Thoracic aorta (tissue), 2 donors: Measurements from ENCODE around the gene CD300A. TPM values are rescaled to one million over a fixed set of nuclear protein-coding genes. Genes with fewer than 3 reads are reported as not detected.

Source experiments
- ATAC-seq: fragments of 150-250 bp; one replicate; pipeline ENCODE4 v1.8.0; 2017; ENCODE audit warnings: low read depth; ENCODE audit not compliant: insufficient number of reproducible peaks, low FRiP score
- DNase-seq: peaks from one replicate; pipeline ENCODE4 v3.0.0-alpha.2; 2020; ENCODE audit warnings: low spot score
- H3K27ac ChIP-seq, 2 donors: fragments of 200-600 bp; sonication (generic); 1 replicate in 1 of 2; 2 replicates in 1 of 2; pipeline ENCODE4 v1.5.1; 2016; ENCODE audit warnings: mild to moderate bottlenecking in 2 of 2, moderate library complexity in 2 of 2
- H3K27me3 ChIP-seq: fragments of 200-600 bp; sonication (generic); replicated peaks from 2 replicates; pipeline ENCODE4 v1.6.0; 2016; ENCODE audit warnings: mild to moderate bottlenecking; ENCODE audit not compliant: insufficient read depth
- H3K36me3 ChIP-seq: fragments of 200-600 bp; sonication (generic); one replicate; pipeline ENCODE4 v1.5.1; 2016
- H3K4me1 ChIP-seq, 2 donors: fragments of 200-600 bp; sonication (generic); 1 replicate in 1 of 2; 2 replicates in 1 of 2; pipeline versions ENCODE4 v1.5.1 to v1.6.0; 2016; ENCODE audit warnings: low read depth in 2 of 2, mild to moderate bottlenecking in 1 of 2; ENCODE audit not compliant: control insufficient read depth in 1 of 2
- H3K4me3 ChIP-seq: fragments of 200-600 bp; sonication (generic); 2 replicates; pipeline ENCODE4 v1.5.1; 2016; ENCODE audit warnings: mild to moderate bottlenecking
- H3K9me3 ChIP-seq: fragments of 200-600 bp; sonication (generic); 2 replicates; pipeline ENCODE4 v1.5.1; 2016
- total RNA-seq, 2 donors: library from RNA; depleted of rRNA; stranded (reverse); fragments of >200 nt; gene quantifications; one replicate each; pipeline versions ENCODE4 v1.1.0 to v1.2.3, GENCODE V29; 2016
- TF ChIP-seq, protein P1 (sequence below): fragments of 200-600 bp; sonication (generic); IDR thresholded peaks from one replicate; pipeline ENCODE4 v1.5.1; 2019; ENCODE audit warnings: antibody characterized with exemption

Gene CD300A
- total RNA-seq, 2 donors from 2014 or later, result 7.7 to 8.0 TPM

DNA sequence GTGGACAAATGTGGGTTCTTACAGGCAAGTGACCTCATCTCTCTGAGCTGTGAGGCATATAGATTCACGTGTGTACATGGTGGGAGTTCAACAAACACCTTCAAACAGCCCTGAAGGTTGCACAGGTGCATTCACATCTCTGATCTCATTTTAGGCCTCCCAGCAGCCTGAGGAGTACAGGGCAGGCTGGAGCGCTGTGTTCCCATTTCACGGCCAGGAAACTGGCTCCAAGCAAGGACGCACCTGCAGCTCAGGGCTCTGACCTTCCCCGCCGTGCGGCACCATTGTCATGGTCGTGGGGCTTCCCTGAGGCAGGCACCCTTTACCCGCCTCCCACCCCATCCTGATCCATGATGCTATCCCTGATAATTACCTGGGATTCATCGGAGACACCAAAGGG lies 4.8 kb upstream of the CD300A start:
- Histone ChIP-seq H3K4me1 (peaks cover 8 to 11% of the 10 kb centered on the region in 2 donors), H3K36me3 (no peaks in the 10 kb centered on the region), H3K4me3 (no peak overlapping the region), H3K27ac (no peak overlapping the region), H3K9me3 (no peaks in the 10 kb centered on the region), H3K27me3 (no peaks in the 10 kb centered on the region)
- DNase-seq (no peak), ATAC-seq (no peak)
- TF ChIP-seq, protein P1, sequence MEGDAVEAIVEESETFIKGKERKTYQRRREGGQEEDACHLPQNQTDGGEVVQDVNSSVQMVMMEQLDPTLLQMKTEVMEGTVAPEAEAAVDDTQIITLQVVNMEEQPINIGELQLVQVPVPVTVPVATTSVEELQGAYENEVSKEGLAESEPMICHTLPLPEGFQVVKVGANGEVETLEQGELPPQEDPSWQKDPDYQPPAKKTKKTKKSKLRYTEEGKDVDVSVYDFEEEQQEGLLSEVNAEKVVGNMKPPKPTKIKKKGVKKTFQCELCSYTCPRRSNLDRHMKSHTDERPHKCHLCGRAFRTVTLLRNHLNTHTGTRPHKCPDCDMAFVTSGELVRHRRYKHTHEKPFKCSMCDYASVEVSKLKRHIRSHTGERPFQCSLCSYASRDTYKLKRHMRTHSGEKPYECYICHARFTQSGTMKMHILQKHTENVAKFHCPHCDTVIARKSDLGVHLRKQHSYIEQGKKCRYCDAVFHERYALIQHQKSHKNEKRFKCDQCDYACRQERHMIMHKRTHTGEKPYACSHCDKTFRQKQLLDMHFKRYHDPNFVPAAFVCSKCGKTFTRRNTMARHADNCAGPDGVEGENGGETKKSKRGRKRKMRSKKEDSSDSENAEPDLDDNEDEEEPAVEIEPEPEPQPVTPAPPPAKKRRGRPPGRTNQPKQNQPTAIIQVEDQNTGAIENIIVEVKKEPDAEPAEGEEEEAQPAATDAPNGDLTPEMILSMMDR, result no peak

DNA sequence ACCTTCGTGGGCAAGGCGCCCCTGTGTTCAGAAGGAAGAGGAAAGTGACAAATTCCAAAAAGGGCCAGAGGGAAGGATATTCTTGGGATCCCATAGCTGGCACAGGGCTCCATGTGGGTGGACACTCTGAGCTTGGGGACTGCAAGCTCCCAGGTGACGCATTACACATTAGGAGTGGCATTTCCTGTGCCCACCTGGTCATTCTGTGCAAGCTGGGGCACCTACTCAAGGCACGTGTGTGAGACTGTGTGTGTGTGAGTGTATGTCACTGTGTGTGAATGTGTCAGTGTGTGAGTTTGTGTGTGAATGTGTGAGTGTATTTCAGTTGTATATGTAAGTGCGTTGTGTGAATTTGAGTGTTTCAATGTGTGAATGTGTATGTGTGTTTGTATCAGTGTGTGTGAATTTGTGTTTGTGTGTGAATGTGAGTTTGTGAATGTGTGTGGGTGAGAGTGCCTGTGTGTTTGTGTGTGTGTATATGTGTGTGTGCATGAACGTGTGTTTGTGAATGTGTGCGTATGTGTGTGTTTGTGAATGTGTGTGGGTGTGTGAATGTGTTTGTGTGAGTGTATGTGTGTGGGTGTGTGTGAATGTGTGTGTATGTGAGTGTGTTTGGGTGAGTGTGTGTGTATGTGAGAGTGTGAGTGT lies 1.6 kb upstream of the CD300A start:
- peaks cover 2 to 3% of the 10 kb centered on the region in 2 donors for H3K4me1 ChIP-seq
- no peak overlapping the region for H3K4me3 ChIP-seq
- H3K36me3 ChIP-seq, result no peaks in the 10 kb centered on the region
- TF ChIP-seq, protein P1, result no peak
- no peak overlapping the region for H3K27ac ChIP-seq
- no peak for ATAC-seq
- no peaks in the 10 kb centered on the region for H3K9me3 ChIP-seq
- peaks cover 3% of the 10 kb centered on the region for H3K27me3 ChIP-seq
- DNase-seq, result no peak

DNA sequence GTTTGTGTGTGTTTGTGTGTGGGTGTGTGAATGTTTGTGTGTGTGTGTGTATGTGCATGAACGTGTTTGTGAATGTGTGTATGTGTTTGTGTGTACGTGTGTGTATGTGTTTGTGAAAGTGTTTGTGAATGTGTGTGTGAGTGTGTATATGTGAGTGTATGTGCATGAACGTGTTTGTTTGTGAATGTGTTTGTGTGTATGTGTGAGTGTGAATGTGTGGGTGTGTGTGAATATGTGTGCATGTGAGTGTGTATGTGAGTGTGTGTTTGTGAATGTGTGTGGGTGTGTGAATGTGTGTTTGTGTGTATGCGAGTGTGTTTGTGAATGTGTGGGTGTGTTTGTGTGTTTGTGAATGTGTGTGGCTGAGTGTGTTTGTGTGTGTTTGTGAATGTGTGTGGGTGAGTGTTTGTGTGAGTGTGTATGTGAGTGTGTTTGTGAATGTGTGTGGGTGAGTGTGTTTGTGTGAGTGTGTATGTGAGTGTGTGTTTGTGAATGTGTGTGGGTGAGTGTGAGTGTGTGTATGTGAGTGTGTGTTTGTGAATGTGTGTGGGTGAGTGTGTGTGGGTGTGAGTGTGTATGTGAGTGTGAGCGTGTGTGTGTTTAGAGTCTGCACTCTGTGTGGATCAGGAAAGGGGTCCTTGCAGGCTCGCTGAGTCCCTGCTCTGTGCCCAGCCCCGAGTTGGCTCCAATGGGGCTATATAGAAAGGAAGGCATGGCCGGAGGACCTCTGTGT lies 890 bp upstream of the CD300A start:
- no peak overlapping the region for H3K27ac ChIP-seq
- TF ChIP-seq, protein P1, result no peak
- peaks cover 3% of the 10 kb centered on the region for H3K27me3 ChIP-seq
- H3K4me3 ChIP-seq, result no peak overlapping the region
- peaks cover 2 to 3% of the 10 kb centered on the region in 2 donors for H3K4me1 ChIP-seq
- no peak for ATAC-seq
- no peaks in the 10 kb centered on the region for H3K36me3 ChIP-seq
- H3K9me3 ChIP-seq, result no peaks in the 10 kb centered on the region
- DNase-seq, result no peak

DNA sequence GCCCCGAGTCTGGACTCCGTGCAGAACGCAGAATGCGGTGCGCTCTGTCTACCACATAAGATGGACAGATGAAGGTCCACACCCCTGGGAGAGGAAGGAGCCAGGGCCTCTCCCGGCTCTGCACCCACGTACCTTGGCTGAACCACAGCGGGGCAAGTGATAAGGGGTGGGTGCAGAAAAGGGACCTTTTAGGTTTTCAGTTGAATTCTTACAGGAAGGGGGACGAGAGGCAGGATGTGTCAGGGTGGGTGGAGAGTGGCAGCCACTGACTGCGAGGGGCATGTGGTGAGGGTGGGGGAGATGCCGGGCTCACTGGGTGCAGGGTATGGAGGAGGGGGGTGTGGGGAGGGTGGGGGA lies 372 bp downstream of the CD300A start:
- TF ChIP-seq, protein P1, result no peak
- H3K27me3 ChIP-seq, result peaks cover 3% of the 10 kb centered on the region
- no peaks in the 10 kb centered on the region for H3K9me3 ChIP-seq
- DNase-seq, result no peak
- ATAC-seq, result no peak
- peaks cover 2 to 3% of the 10 kb centered on the region in 2 donors for H3K4me1 ChIP-seq
- no peak overlapping the region for H3K27ac ChIP-seq
- peak overlapping the region; percentile 66 for H3K4me3 ChIP-seq
- no peaks in the 10 kb centered on the region for H3K36me3 ChIP-seq

DNA sequence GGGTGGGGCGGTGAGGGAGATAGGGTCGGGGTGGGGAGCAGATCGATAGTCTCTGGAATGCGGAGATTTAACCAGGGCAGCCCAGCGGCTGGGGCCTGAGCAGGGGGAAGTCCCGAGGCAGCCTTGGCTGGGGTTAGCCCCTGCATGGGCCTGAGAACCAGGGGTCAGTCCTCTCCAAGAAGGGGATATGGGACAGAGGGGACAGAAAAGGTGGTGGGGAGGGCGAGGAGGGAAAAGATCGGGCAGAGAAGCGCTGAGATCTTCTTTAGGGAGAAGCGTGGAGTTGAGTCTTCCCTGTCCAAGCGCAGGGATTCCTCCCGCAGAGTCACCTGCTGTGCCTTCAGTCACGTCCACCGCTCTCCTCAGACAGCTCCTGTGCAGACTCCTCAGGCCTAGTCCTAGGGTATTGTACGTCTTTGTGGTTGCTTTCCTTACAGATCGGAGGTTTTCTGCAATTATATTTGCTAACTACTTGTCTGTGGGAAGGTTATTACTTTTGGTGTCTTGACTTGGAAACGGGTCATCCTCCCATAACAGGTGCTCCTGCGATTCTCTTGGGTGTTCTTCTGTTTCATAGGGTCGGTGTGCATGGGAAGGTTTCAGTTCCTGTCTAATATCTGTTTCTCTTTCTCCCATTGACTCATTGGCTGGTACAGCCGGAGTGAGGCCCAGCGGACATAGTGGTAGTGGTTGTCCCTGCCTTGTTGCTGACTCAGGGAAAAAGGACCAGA lies 952 bp downstream of the CD300A start:
- ATAC-seq (no peak), DNase-seq (no peak)
- no peak overlapping the region for H3K27ac ChIP-seq

More for the DNA sequence above, 952 bp downstream of the CD300A start:
- no peaks in the 10 kb centered on the region for H3K36me3 ChIP-seq
- H3K27me3 ChIP-seq, result peaks cover 3% of the 10 kb centered on the region
- H3K9me3 ChIP-seq, result no peaks in the 10 kb centered on the region
- peak overlapping the region; percentile 66 for H3K4me3 ChIP-seq
- TF ChIP-seq, protein P1, result no peak
- peaks cover 2 to 3% of the 10 kb centered on the region in 2 donors for H3K4me1 ChIP-seq
